ENCODE data around the gene SIGLEC11.

GRCh38 chr19:49907745-49908446 lies 53.1 kb downstream of the SIGLEC11 start:
- TF ChIP-seq CTCF (IDR thresholded peaks at IDR 0.05) (no peak), POLR2AphosphoS5 (IDR thresholded peaks at IDR 0.05) (no peak), EP300 (IDR thresholded peaks at IDR 0.05) (no peak), POLR2A (IDR thresholded peaks at IDR 0.05) (no peak)
